Activated CD4-positive, alpha-beta T cell treated with anti-CD3 and anti-CD28 coated beads, Interleukin-2, Interleukin-6, amounts not matched to agents 100 ng/mL and 50 ng/mL, durations not matched to agents 16 hours and 8 hours (primary cell): ENCODE data around the gene USP17L13.
"Not testable (repeated sequence)": the region's sequence is repeated elsewhere in the genome, so short reads cannot be mapped to it uniquely, and the experiment has no call there.

Experiments used
- DNase-seq: peaks from one replicate; pipeline ENCODE4 v3.0.0-alpha.2; 2020

USP17L13 gene

GRCh38 chr4:9224596-9224995, at the start of gene USP17L13:
Gene USP17L13 (plus strand): TSS chr4:9224896. CDS start chr4:9224896, 0 bp downstream.
- not testable (repeated sequence) for DNase-seq

GRCh38 chr4:9210357-9210756, 14.3 kb upstream of the USP17L13 start, which contains the start of gene USP17L10:
Gene USP17L10 (plus strand): TSS chr4:9210657. CDS start chr4:9210657, 0 bp downstream.
- not testable (repeated sequence) for DNase-seq

- not testable (repeated sequence) for DNase-seq
Observed at GRCh38 chr4:9214701-9215100, 10.0 kb upstream of the USP17L13 start.

- not testable (repeated sequence) for DNase-seq
Observed at GRCh38 chr4:9215105-9215504, 9.6 kb upstream of the USP17L13 start, which contains the start of gene USP17L11. Gene USP17L11 (plus strand): TSS chr4:9215405. CDS start chr4:9215405, 0 bp downstream.

GRCh38 chr4:9219852-9220251, 4.8 kb upstream of the USP17L13 start, which contains the start of gene USP17L12:
Gene USP17L12 (plus strand): TSS chr4:9220152. CDS start chr4:9220152, 0 bp downstream.
- DNase-seq = not testable (repeated sequence)

GRCh38 chr4:9230249-9230648, 5.6 kb downstream of the USP17L13 start:
- not testable (repeated sequence) for DNase-seq

- DNase-seq = not testable (repeated sequence)
Observed at GRCh38 chr4:9234085-9234484, 9.4 kb downstream of the USP17L13 start, which contains the start of gene USP17L15. Gene USP17L15 (plus strand): TSS chr4:9234385. CDS start chr4:9234385, 0 bp downstream.

GRCh38 chr4:9238461-9238860, 13.8 kb downstream of the USP17L13 start:
- not testable (repeated sequence) for DNase-seq

GRCh38 chr4:9243579-9243978, 18.9 kb downstream of the USP17L13 start, which contains the start of gene USP17L17:
Gene USP17L17 (plus strand): TSS chr4:9243879. CDS start chr4:9243879, 0 bp downstream.
- not testable (repeated sequence) for DNase-seq

GRCh38 chr4:9247953-9248680, 23.4 kb downstream of the USP17L13 start, which contains the start of gene USP17L18:
Gene USP17L18 (plus strand): TSS chr4:9248630. CDS start chr4:9248630, 0 bp downstream.
- DNase-seq = peak; percentile 0

GRCh38 chr4:9253078-9253477, 28.4 kb downstream of the USP17L13 start, which contains the start of gene USP17L19:
Gene USP17L19 (plus strand): TSS chr4:9253378. CDS start chr4:9253378, 0 bp downstream.
- not testable (repeated sequence) for DNase-seq

GRCh38 chr4:9257824-9258223, 33.1 kb downstream of the USP17L13 start, which contains the start of gene USP17L20:
Gene USP17L20 (plus strand): TSS chr4:9258124. CDS start chr4:9258124, 0 bp downstream.
- not testable (repeated sequence) for DNase-seq

- DNase-seq = not testable (repeated sequence)
Observed at GRCh38 chr4:9262572-9262971, 37.9 kb downstream of the USP17L13 start, which contains the start of gene USP17L21. Gene USP17L21 (plus strand): TSS chr4:9262872. CDS start chr4:9262872, 0 bp downstream.

GRCh38 chr4:9267319-9267718, 42.6 kb downstream of the USP17L13 start, which contains the start of gene USP17L22:
Gene USP17L22 (plus strand): TSS chr4:9267619. CDS start chr4:9267619, 0 bp downstream.
- DNase-seq = not testable (repeated sequence)

- peak; percentile 11 for DNase-seq
Observed at GRCh38 chr4:9271719-9272118, 47.0 kb downstream of the USP17L13 start.
